H1 (cell line): ENCODE results near the gene PDE4D. TPM values are rescaled to one million over a fixed set of nuclear protein-coding genes. Genes with fewer than 3 reads are reported as not detected.

Experiments used
- CHD7 ChIP-seq: fragments of 300-600 bp; sonication (generic); IDR thresholded peaks from 2 replicates; pipeline ENCODE4 v1.7.1; 2012; ENCODE audit warnings: low read length, moderate library complexity, mild to moderate bottlenecking, inconsistent platforms; ENCODE audit not compliant: insufficient replicate concordance
- POLR2A ChIP-seq, 2 experiments: IDR thresholded peaks; 1 replicate in 1 of 2; 2 replicates in 1 of 2; pipeline ENCODE4 v1.6.1; 2011; ENCODE audit warnings: low read depth in 2 of 2, low read length in 2 of 2, mild to moderate bottlenecking in 2 of 2; ENCODE audit errors: control extremely low read depth in 1 of 2
- SP4 ChIP-seq: IDR thresholded peaks from 2 replicates; pipeline ENCODE4 v1.6.1; 2012; ENCODE audit warnings: low read length, inconsistent platforms
- polyA plus RNA-seq, 7 experiments: library from polyadenylated mRNA; depleted of rRNA in 3 of 7; stranded (reverse) in 5 of 7; unstranded in 2 of 7; fragments of >200 nt in 5 of 7; fragments of 200-250 nt in 2 of 7; gene quantifications; 1 replicate in 5 of 7; 2 replicates in 1 of 7; 4 replicates in 1 of 7; pipeline versions ENCODE4 v1.2.1 to v1.2.3, GENCODE V29; 2011 to 2013; ENCODE audit warnings: missing spikeins in 2 of 7, mixed read lengths in 2 of 7
- total RNA-seq: library from RNA; stranded (reverse); fragmentation: NEBNext Ultra II Directional; extraction: Animal tissue kit (Norgen Biotek cat#: 25700); gene quantifications from 2 replicates; pipeline ENCODE4 v1.2.1, GENCODE V29; 2021

PDE4D gene
- total and polyA plus RNA-seq, 2 of the 8 experiments (the other 6 are each of a cell fraction or from before 2014, with no cell fraction given): 2.3 to 3.7 TPM

- TF ChIP-seq CHD7 (no peak), SP4 (no peak), POLR2A (IDR thresholded peaks at IDR 0.05; ENCODE audit: control extremely low read depth in 1 of 2, low read depth in 2 of 2, low read length in 2 of 2) (no peak)
Measured at GRCh38 chr5:59000211-59000610, 893.3 kb downstream of the PDE4D start (continued).
